Measurements from ENCODE around the gene NUP85. TPM values are rescaled to one million over a fixed set of nuclear protein-coding genes. Genes with fewer than 3 reads are reported as not detected.

Gene NUP85
- total RNA-seq, 1 experiment from 2014 or later, result 95.6 TPM

GRCh38 chr17:75285123-75285522 is 79.6 kb downstream of the NUP85 start:
- Histone ChIP-seq H3K4me3 (ENCODE audit: low read length) (no peak overlapping the region), H3K36me3 (ENCODE audit: low read depth, low read length) (peaks cover 22% of the 10 kb centered on the region), H3K79me2 (ENCODE audit: low read length) (peaks cover 21% of the 10 kb centered on the region), H3F3A (ENCODE audit: low read length, unreplicated experiment) (no peaks in the 10 kb centered on the region), H3K27ac (ENCODE audit: low read length) (no peak overlapping the region), H2AFZ (ENCODE audit: low read length) (no peak overlapping the region), H3K4me1 (ENCODE audit: insufficient read depth, low read length) (peaks cover 9% of the 10 kb centered on the region), H3K9me2 (replicated peaks; ENCODE audit: low read length) (no peaks in the 10 kb centered on the region), H3K9me3 (ENCODE audit: low read length) (no peaks in the 10 kb centered on the region), H4K20me1 (ENCODE audit: low read length) (no peaks in the 10 kb centered on the region), H3K27me3 (ENCODE audit: low read length) (no peaks in the 10 kb centered on the region), H3K9ac (ENCODE audit: low read length) (no peak overlapping the region), H3K4me2 (ENCODE audit: low read length) (no peak overlapping the region)
- no peak for ATAC-seq
- CTCF ChIA-PET, result no interaction called here
- no peak for DNase-seq
- BruUV-seq (replicated peaks), result no TSS peak
- intact Hi-C loops (cut with micrococcal nuclease), result no loop called here
- TF ChIP-seq EZH2phosphoT487 (IDR thresholded peaks at IDR 0.05; ENCODE audit: borderline replicate concordance, low read length) (no peak), EZH2 (IDR thresholded peaks at IDR 0.05; ENCODE audit: low read length, unreplicated experiment) (no peak), CTCF (conservative IDR thresholded peaks at IDR 0.05; ENCODE audit: low read depth, low read length) (no peak)
- POLR2A ChIA-PET (ENCODE audit: unreplicated experiment), result no interaction called here

Other genes starting within 250 kb of the NUP85 start
- gene HID1, start 232.9 kb upstream of the NUP85 start, total RNA-seq (2014; rRNA removed), result 40.6 and 51.0 TPM in 2 replicates
- 35.8 and 50.9 TPM in 2 replicates for gene CDR2L, start 218.0 kb upstream of the NUP85 start, total RNA-seq (2014; rRNA removed)
- gene MRPL58, start 193.0 kb upstream of the NUP85 start, total RNA-seq (2014; rRNA removed), result 151 and 195 TPM in 2 replicates
- gene ATP5PD, start 158.7 kb upstream of the NUP85 start, total RNA-seq (2014; rRNA removed), result 361 and 374 TPM in 2 replicates
- 23.8 and 28.0 TPM in 2 replicates for gene KCTD2, start 158.5 kb upstream of the NUP85 start, total RNA-seq (2014; rRNA removed)
- gene SLC16A5, start 117.7 kb upstream of the NUP85 start, total RNA-seq (2014; rRNA removed), result 1.2 and 1.6 TPM in 2 replicates
- gene ARMC7, start 95.7 kb upstream of the NUP85 start, total RNA-seq (2014; rRNA removed), result 17.0 and 17.3 TPM in 2 replicates
- 116 and 131 TPM in 2 replicates for gene NT5C, start 73.9 kb upstream of the NUP85 start, total RNA-seq (2014; rRNA removed)
- 674 and 705 TPM in 2 replicates for gene JPT1, start 51.2 kb upstream of the NUP85 start, total RNA-seq (2014; rRNA removed)
- gene SUMO2, start 22.7 kb upstream of the NUP85 start, total RNA-seq (2014; rRNA removed), result 244 and 282 TPM in 2 replicates
- 38.8 and 40.1 TPM in 2 replicates for gene GGA3, start 55.9 kb downstream of the NUP85 start, total RNA-seq (2014; rRNA removed)
- 112 and 144 TPM in 2 replicates for gene MRPS7, start 56.2 kb downstream of the NUP85 start, total RNA-seq (2014; rRNA removed)
- gene MIF4GD, start 65.6 kb downstream of the NUP85 start, total RNA-seq (2014; rRNA removed), result 30.8 and 42.3 TPM in 2 replicates
- gene SLC25A19, start 83.8 kb downstream of the NUP85 start, total RNA-seq (2014; rRNA removed), result 75.0 and 76.9 TPM in 2 replicates
- gene GRB2, start 200.0 kb downstream of the NUP85 start, total RNA-seq (2014; rRNA removed), result 224 and 282 TPM in 2 replicates